ENCODE results near the gene TNFRSF4.

TNFRSF4 gene

GRCh38 chr1:1183221-1183747 lies 30.7 kb downstream of the TNFRSF4 start:
- H3K27ac ChIP-seq = no peak overlapping the region
- no peak overlapping the region for H3K9ac ChIP-seq
- peak overlapping the region; percentile 27 to 72 (median 64); a peak in 20 of 22 replicates for H3K4me2 ChIP-seq
- H3K27me3 ChIP-seq = peaks cover 0 to 45% (median 5%) of the 10 kb centered on the region in 11 experiments; a peak in 13 of 22 replicates
- H3K9me3 ChIP-seq (replicated peaks in 1 of 11) = no peaks in the 10 kb centered on the region
- no peaks in the 10 kb centered on the region for H3K36me3 ChIP-seq
- peaks cover 0 to 34% (median 11%) of the 10 kb centered on the region in 11 experiments; a peak in 11 of 22 replicates for H4K20me1 ChIP-seq
- TF ChIP-seq Cebpa-rat (IDR thresholded peaks at IDR 0.05) = no peak
- peaks cover 34 to 69% (median 60%) of the 10 kb centered on the region in 10 experiments for H3K4me1 ChIP-seq
- H3K4me3 ChIP-seq = no peak overlapping the region

DNA sequence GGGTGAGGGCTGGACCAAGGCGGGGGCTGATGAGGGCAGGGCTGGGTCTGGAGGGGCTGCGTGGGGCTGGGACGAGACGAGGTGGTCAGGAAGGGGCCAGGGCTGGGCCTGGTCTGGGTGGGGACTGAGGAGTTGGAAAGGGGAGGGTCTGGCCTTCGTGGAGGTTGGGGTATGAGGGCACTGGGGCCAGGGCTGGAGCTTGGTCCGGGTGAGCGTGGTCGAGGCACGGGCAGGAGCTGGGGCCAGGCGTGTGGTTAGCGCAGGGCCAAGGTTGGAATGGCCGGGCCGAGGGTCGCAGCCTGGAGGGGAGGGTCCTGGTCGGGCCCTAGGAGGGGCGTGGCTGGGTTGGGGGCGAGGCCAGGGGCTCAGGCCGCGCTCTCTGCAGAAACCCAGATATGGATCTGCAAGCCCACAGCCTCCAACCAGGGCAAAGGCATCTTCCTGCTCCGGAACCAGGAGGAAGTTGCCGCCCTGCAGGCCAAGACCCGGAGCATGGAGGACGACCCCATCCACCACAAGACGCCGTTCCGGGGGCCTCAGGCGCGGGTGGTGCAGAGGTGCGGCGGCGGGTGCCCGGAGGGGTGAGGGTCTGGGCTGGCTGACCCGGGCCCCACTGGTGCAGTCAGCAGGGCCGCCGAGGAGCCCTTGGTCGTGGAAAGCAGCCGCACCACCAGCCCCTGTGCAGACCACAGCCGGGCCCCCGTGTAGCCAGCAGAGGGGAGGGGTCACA lies 31.3 kb downstream of the TNFRSF4 start:
- peaks cover 0 to 51% (median 5%) of the 10 kb centered on the region in 11 experiments; a peak in 13 of 22 replicates for H3K27me3 ChIP-seq
- peak overlapping the region in 2 of 11 experiments; percentile 22 to 29; a peak in 1 of 22 replicates for H3K9ac ChIP-seq
- TF ChIP-seq Cebpa-rat (IDR thresholded peaks at IDR 0.05) = no peak
- no peak overlapping the region for H3K4me3 ChIP-seq
- no peak overlapping the region for H3K27ac ChIP-seq
- H3K4me2 ChIP-seq = peak overlapping the region; percentile 27 to 72 (median 64); a peak in 21 of 22 replicates
- H3K36me3 ChIP-seq = no peaks in the 10 kb centered on the region
- peaks cover 34 to 76% (median 66%) of the 10 kb centered on the region in 10 experiments for H3K4me1 ChIP-seq
- peaks cover 0 to 35% (median 11%) of the 10 kb centered on the region in 11 experiments; a peak in 11 of 22 replicates for H4K20me1 ChIP-seq
- H3K9me3 ChIP-seq (replicated peaks in 1 of 11) = no peaks in the 10 kb centered on the region

- Histone ChIP-seq H3K4me3 (no peak overlapping the region), H3K36me3 (no peaks in the 10 kb centered on the region), H3K27ac (no peak overlapping the region), H3K9me3 (replicated peaks in 1 of 11) (no peaks in the 10 kb centered on the region), H3K4me2 (peak overlapping the region in 9 of 11 experiments; percentile 54 to 72 (median 66); a peak in 18 of 22 replicates), H3K27me3 (peaks cover 0 to 58% (median 5%) of the 10 kb centered on the region in 11 experiments; a peak in 13 of 22 replicates), H3K4me1 (peaks cover 34 to 83% (median 73%) of the 10 kb centered on the region in 10 experiments), H3K9ac (peak overlapping the region in 2 of 11 experiments; percentile 22 to 29; a peak in 1 of 22 replicates), H4K20me1 (peaks cover 0 to 38% (median 11%) of the 10 kb centered on the region in 11 experiments; a peak in 12 of 22 replicates)
- TF ChIP-seq Cebpa-rat (IDR thresholded peaks at IDR 0.05) = no peak
Observed at GRCh38 chr1:1181938-1182410, 32.0 kb downstream of the TNFRSF4 start.

DNA sequence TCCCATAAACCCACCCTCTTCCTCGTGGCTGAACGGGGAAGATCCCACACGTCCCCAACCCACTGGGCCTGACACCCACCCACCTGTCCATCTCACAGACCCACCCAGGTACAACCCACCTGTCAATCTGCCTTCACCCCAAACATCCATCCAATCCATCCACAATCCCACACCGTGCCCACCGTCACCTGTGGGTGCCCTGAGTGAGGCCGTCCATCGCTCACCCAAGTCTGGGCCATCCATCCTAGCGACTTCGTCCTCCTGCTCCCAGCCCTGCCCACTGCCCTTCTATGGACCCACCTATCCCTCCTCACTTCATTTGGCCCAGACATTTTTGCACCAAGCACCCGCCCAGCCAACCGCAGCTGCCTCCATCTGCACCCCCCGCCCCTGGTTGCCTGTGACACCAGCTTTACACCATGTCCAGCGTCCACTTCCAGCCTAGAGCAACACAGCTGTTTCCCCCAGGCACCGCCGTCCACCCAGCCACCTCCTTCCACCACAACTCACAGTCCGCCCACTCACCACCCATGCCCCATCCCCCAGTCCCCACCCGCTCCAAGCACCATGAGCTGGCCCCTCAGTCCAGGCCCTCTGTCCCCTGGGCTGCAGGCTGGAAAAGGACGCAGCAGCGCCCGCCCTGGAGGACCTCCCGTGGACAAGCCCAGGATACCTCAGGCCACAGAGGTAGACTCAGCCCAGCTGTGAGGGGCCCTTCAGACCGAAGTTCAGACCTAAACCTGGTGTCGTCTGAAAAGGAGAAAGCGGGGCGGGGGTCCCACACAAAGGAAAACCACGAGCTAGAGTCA lies 32.6 kb downstream of the TNFRSF4 start:
- Histone ChIP-seq H3K4me1 (peaks cover 34 to 89% (median 79%) of the 10 kb centered on the region in 10 experiments), H4K20me1 (peaks cover 0 to 38% (median 11%) of the 10 kb centered on the region in 11 experiments; a peak in 12 of 22 replicates), H3K27ac (no peak overlapping the region), H3K36me3 (no peaks in the 10 kb centered on the region), H3K4me3 (no peak overlapping the region), H3K9ac (no peak overlapping the region), H3K27me3 (peaks cover 0 to 64% (median 10%) of the 10 kb centered on the region in 11 experiments; a peak in 14 of 22 replicates), H3K4me2 (peak overlapping the region in 9 of 11 experiments; percentile 54 to 72 (median 66); a peak in 19 of 22 replicates), H3K9me3 (replicated peaks in 1 of 11) (no peaks in the 10 kb centered on the region)
- TF ChIP-seq Cebpa-rat (IDR thresholded peaks at IDR 0.05) = no peak

- H3K9me3 ChIP-seq (replicated peaks in 1 of 11) = no peaks in the 10 kb centered on the region
- H3K27me3 ChIP-seq = peaks cover 0 to 75% (median 12%) of the 10 kb centered on the region in 11 experiments; a peak in 15 of 22 replicates
- H3K27ac ChIP-seq = no peak overlapping the region
- peaks cover 0 to 38% (median 11%) of the 10 kb centered on the region in 11 experiments; a peak in 12 of 22 replicates for H4K20me1 ChIP-seq
- peak overlapping the region in 3 of 11 experiments; percentile 39 to 65 (median 49); a peak in 3 of 22 replicates for H3K9ac ChIP-seq
- H3K4me1 ChIP-seq = peaks cover 29 to 93% (median 85%) of the 10 kb centered on the region in 10 experiments
- H3K4me3 ChIP-seq = no peak overlapping the region; a peak in 1 of 20 replicates
- peak overlapping the region in 9 of 11 experiments; percentile 59 to 97 (median 93); a peak in 18 of 22 replicates for H3K4me2 ChIP-seq
- no peak for TF ChIP-seq Cebpa-rat (IDR thresholded peaks at IDR 0.05)
- no peaks in the 10 kb centered on the region for H3K36me3 ChIP-seq
Observed at GRCh38 chr1:1179983-1180861, 33.7 kb downstream of the TNFRSF4 start.

- Histone ChIP-seq H3K4me3 (peak overlapping the region in 2 of 10 experiments; percentile 32 to 43; a peak in 2 of 20 replicates), H3K27ac (peak overlapping the region in 2 of 11 experiments; percentile 13 to 55; a peak in 1 of 22 replicates), H3K36me3 (no peaks in the 10 kb centered on the region), H3K9ac (peak overlapping the region in 6 of 11 experiments; percentile 10 to 65 (median 36); a peak in 8 of 22 replicates), H4K20me1 (peaks cover 0 to 38% (median 11%) of the 10 kb centered on the region in 11 experiments; a peak in 12 of 22 replicates), H3K4me2 (peak overlapping the region; percentile 6 to 97 (median 88); a peak in 20 of 22 replicates), H3K9me3 (replicated peaks in 1 of 11) (no peaks in the 10 kb centered on the region), H3K4me1 (peaks cover 23 to 96% (median 85%) of the 10 kb centered on the region in 10 experiments; a peak in 19 of 20 replicates), H3K27me3 (peaks cover 0 to 81% (median 12%) of the 10 kb centered on the region in 11 experiments; a peak in 15 of 22 replicates)
- TF ChIP-seq Cebpa-rat (IDR thresholded peaks at IDR 0.05) = no peak
Observed at GRCh38 chr1:1179346-1179982, 34.5 kb downstream of the TNFRSF4 start.

GRCh38 chr1:1178794-1179331 lies 35.1 kb downstream of the TNFRSF4 start:
- peaks cover 23 to 96% (median 90%) of the 10 kb centered on the region in 10 experiments; a peak in 19 of 20 replicates for H3K4me1 ChIP-seq
- TF ChIP-seq Cebpa-rat (IDR thresholded peaks at IDR 0.05) = no peak
- peak overlapping the region; percentile 6 to 97 (median 88); a peak in 20 of 22 replicates for H3K4me2 ChIP-seq
- H3K27me3 ChIP-seq = peaks cover 0 to 85% (median 12%) of the 10 kb centered on the region in 11 experiments; a peak in 15 of 22 replicates
- peak overlapping the region in 2 of 11 experiments; percentile 13 to 55; a peak in 1 of 22 replicates for H3K27ac ChIP-seq
- H3K36me3 ChIP-seq = no peaks in the 10 kb centered on the region
- H3K4me3 ChIP-seq = peak overlapping the region in 2 of 10 experiments; percentile 32 to 43; a peak in 2 of 20 replicates
- H3K9ac ChIP-seq = peak overlapping the region in 6 of 11 experiments; percentile 10 to 65 (median 36); a peak in 8 of 22 replicates
- H3K9me3 ChIP-seq (replicated peaks in 1 of 11) = no peaks in the 10 kb centered on the region
- H4K20me1 ChIP-seq = peaks cover 0 to 36% (median 11%) of the 10 kb centered on the region in 11 experiments; a peak in 12 of 22 replicates
